ENCODE measurements around the gene CPVL.

- no peak for TF ChIP-seq CTCF (IDR thresholded peaks at IDR 0.05)
- no peak for TF ChIP-seq EZH2phosphoT487 (IDR thresholded peaks at IDR 0.05)
- no peak for TF ChIP-seq EZH2 (IDR thresholded peaks at IDR 0.05)
Measured at GRCh38 chr7:29154076-29154475, 7.7 kb upstream of the CPVL start.

All from neural progenitor cell (in vitro differentiated cells).